Stimulated activated naive CD8-positive, alpha-beta T cell treated with anti-CD3 and anti-CD28 coated beads, Interleukin-15, Interleukin-2, amounts not matched to agents 100 ng/mL and 50 ng/mL, for 24 hours (primary cell): ENCODE data around the gene GLB1L3.
A peak's percentile ranks its signal among the peaks of the same experiment; 100 is the strongest.
"Not testable (repeated sequence)": the region's sequence is repeated elsewhere in the genome, so short reads cannot be mapped to it uniquely, and the experiment has no call there.

Experiments used
- H3K27ac Mint-ChIP-seq: one replicate; pipeline ENCODE4 v1.8.0; 2021; ENCODE audit warnings: mild to moderate bottlenecking, mixed read lengths
- H3K27me3 Mint-ChIP-seq: one replicate; pipeline ENCODE4 v1.8.0; 2021; ENCODE audit warnings: mixed read lengths
- H3K36me3 Mint-ChIP-seq: one replicate; pipeline ENCODE4 v1.8.0; 2021; ENCODE audit warnings: low read depth, mixed read lengths
- H3K4me1 Mint-ChIP-seq: one replicate; pipeline ENCODE4 v1.8.0; 2021; ENCODE audit warnings: low read depth, mixed read lengths
- H3K4me3 Mint-ChIP-seq: one replicate; pipeline ENCODE4 v1.8.0; 2021; ENCODE audit warnings: mild to moderate bottlenecking, mixed read lengths
- H3K9me3 Mint-ChIP-seq: one replicate; pipeline ENCODE4 v1.8.0; 2021; ENCODE audit warnings: mixed read lengths

The GLB1L3 gene

GRCh38 chr11:134277183-134278001 is 1.2 kb downstream of the GLB1L3 start:
- no peaks in the 10 kb centered on the region for H3K9me3 Mint-ChIP-seq
- H3K4me3 Mint-ChIP-seq = peak overlapping the region; percentile 84
- H3K36me3 Mint-ChIP-seq = peaks cover 7% of the 10 kb centered on the region
- peaks cover 31% of the 10 kb centered on the region for H3K27me3 Mint-ChIP-seq
- H3K4me1 Mint-ChIP-seq = peaks cover 37% of the 10 kb centered on the region
- peak overlapping the region; percentile 58 for H3K27ac Mint-ChIP-seq

GRCh38 chr11:134278356-134278755 is 2.2 kb downstream of the GLB1L3 start:
- H3K4me1 Mint-ChIP-seq = peaks cover 30% of the 10 kb centered on the region
- H3K27ac Mint-ChIP-seq = no peak overlapping the region
- no peak overlapping the region for H3K4me3 Mint-ChIP-seq
- peaks cover 7% of the 10 kb centered on the region for H3K36me3 Mint-ChIP-seq
- H3K27me3 Mint-ChIP-seq = peaks cover 31% of the 10 kb centered on the region
- no peaks in the 10 kb centered on the region for H3K9me3 Mint-ChIP-seq

GRCh38 chr11:134281635-134282034 is 5.5 kb downstream of the GLB1L3 start:
- not testable (repeated sequence) for H3K4me3 Mint-ChIP-seq, H3K4me1 Mint-ChIP-seq, H3K36me3 Mint-ChIP-seq, H3K9me3 Mint-ChIP-seq, H3K27ac Mint-ChIP-seq
- H3K27me3 Mint-ChIP-seq = peaks cover 21% of the 10 kb centered on the region

GRCh38 chr11:134282121-134283045 is 6.2 kb downstream of the GLB1L3 start:
- Mint-ChIP-seq H3K9me3 (no peaks in the 10 kb centered on the region), H3K36me3 (peaks cover 7% of the 10 kb centered on the region), H3K27me3 (peaks cover 18% of the 10 kb centered on the region), H3K4me1 (peaks cover 4% of the 10 kb centered on the region), H3K27ac (no peak overlapping the region), H3K4me3 (no peak overlapping the region)

GRCh38 chr11:134283461-134284230 is 7.5 kb downstream of the GLB1L3 start:
- Mint-ChIP-seq H3K36me3 (peaks cover 4% of the 10 kb centered on the region), H3K9me3 (no peaks in the 10 kb centered on the region), H3K4me3 (no peak overlapping the region), H3K27me3 (peaks cover 12% of the 10 kb centered on the region), H3K4me1 (peaks cover 4% of the 10 kb centered on the region), H3K27ac (no peak overlapping the region)

GRCh38 chr11:134284349-134284748 is 8.2 kb downstream of the GLB1L3 start:
- H3K36me3 Mint-ChIP-seq, H3K27me3 Mint-ChIP-seq, H3K4me3 Mint-ChIP-seq, H3K9me3 Mint-ChIP-seq, H3K27ac Mint-ChIP-seq, H3K4me1 Mint-ChIP-seq: not testable (repeated sequence)

GRCh38 chr11:134287561-134287960 is 11.4 kb downstream of the GLB1L3 start:
- Mint-ChIP-seq H3K36me3 (no peaks in the 10 kb centered on the region), H3K27me3 (no peaks in the 10 kb centered on the region), H3K4me1 (no peaks in the 10 kb centered on the region), H3K4me3 (no peak overlapping the region), H3K9me3 (no peaks in the 10 kb centered on the region), H3K27ac (no peak overlapping the region)

- Mint-ChIP-seq H3K27ac (no peak overlapping the region), H3K27me3 (no peaks in the 10 kb centered on the region), H3K36me3 (no peaks in the 10 kb centered on the region), H3K9me3 (no peaks in the 10 kb centered on the region), H3K4me1 (no peaks in the 10 kb centered on the region), H3K4me3 (no peak overlapping the region)
These were observed 12.3 kb downstream of the GLB1L3 start for GRCh38 chr11:134288486-134288885.

GRCh38 chr11:134289167-134289566 is 13.0 kb downstream of the GLB1L3 start:
- Mint-ChIP-seq H3K9me3 (no peaks in the 10 kb centered on the region), H3K4me3 (no peak overlapping the region), H3K27ac (no peak overlapping the region), H3K36me3 (no peaks in the 10 kb centered on the region), H3K27me3 (no peaks in the 10 kb centered on the region), H3K4me1 (no peaks in the 10 kb centered on the region)

- no peak overlapping the region for H3K27ac Mint-ChIP-seq
- no peaks in the 10 kb centered on the region for H3K27me3 Mint-ChIP-seq
- H3K9me3 Mint-ChIP-seq = no peaks in the 10 kb centered on the region
- H3K4me3 Mint-ChIP-seq = no peak overlapping the region
- no peaks in the 10 kb centered on the region for H3K36me3 Mint-ChIP-seq
- H3K4me1 Mint-ChIP-seq = no peaks in the 10 kb centered on the region
These were observed 13.6 kb downstream of the GLB1L3 start for GRCh38 chr11:134289789-134290188.

- Mint-ChIP-seq H3K36me3 (no peaks in the 10 kb centered on the region), H3K9me3 (no peaks in the 10 kb centered on the region), H3K4me1 (no peaks in the 10 kb centered on the region), H3K4me3 (no peak overlapping the region), H3K27ac (peak overlapping the region; percentile 6), H3K27me3 (no peaks in the 10 kb centered on the region)
These were observed 14.5 kb downstream of the GLB1L3 start for GRCh38 chr11:134290646-134291045.

- Mint-ChIP-seq H3K4me3 (no peak overlapping the region), H3K9me3 (no peaks in the 10 kb centered on the region), H3K27me3 (no peaks in the 10 kb centered on the region), H3K27ac (no peak overlapping the region), H3K36me3 (no peaks in the 10 kb centered on the region), H3K4me1 (no peaks in the 10 kb centered on the region)
These were observed 15.0 kb downstream of the GLB1L3 start for GRCh38 chr11:134291196-134291595.

- no peaks in the 10 kb centered on the region for H3K4me1 Mint-ChIP-seq
- H3K4me3 Mint-ChIP-seq = no peak overlapping the region
- H3K27me3 Mint-ChIP-seq = no peaks in the 10 kb centered on the region
- H3K27ac Mint-ChIP-seq = no peak overlapping the region
- no peaks in the 10 kb centered on the region for H3K9me3 Mint-ChIP-seq
- H3K36me3 Mint-ChIP-seq = no peaks in the 10 kb centered on the region
These were observed 16.5 kb downstream of the GLB1L3 start for GRCh38 chr11:134292661-134293060.

- Mint-ChIP-seq H3K27ac (no peak overlapping the region), H3K9me3 (no peaks in the 10 kb centered on the region), H3K4me1 (no peaks in the 10 kb centered on the region), H3K27me3 (no peaks in the 10 kb centered on the region), H3K36me3 (no peaks in the 10 kb centered on the region), H3K4me3 (no peak overlapping the region)
These were observed 17.2 kb downstream of the GLB1L3 start for GRCh38 chr11:134293119-134294113.
